Activated naive CD8-positive, alpha-beta T cell treated with anti-CD3 and anti-CD28 coated beads, Interleukin-2, amount 10 ng/mL, durations not matched to agents 7 days and 5 days (primary cell): ENCODE measurements around the gene EMC8. TPM values are rescaled to one million over a fixed set of nuclear protein-coding genes. Genes with fewer than 3 reads are reported as not detected.
"Not testable (repeated sequence)": the region's sequence is repeated elsewhere in the genome, so short reads cannot be mapped to it uniquely, and the experiment has no call there.

Source experiments
- ATAC-seq: fragments of 150-1000 bp; cut with Tn5 transposase; one replicate; pipeline ENCODE4 v1.10.0; 2021; ENCODE audit warnings: low read depth, moderate library complexity
- POLR2A ChIA-PET: fragments of 350-600 bp; sonication (Branson Sonifier 250); formaldehyde crosslinking; loops from one replicate; lab custom pipeline; 2021; ENCODE audit warnings: antibody characterized with exemption; lab: Charles Lee
- DNase-seq: peaks from one replicate; pipeline ENCODE4 v3.0.0; 2021
- H3K27ac Mint-ChIP-seq: one replicate; pipeline ENCODE4 v1.8.0; 2022; ENCODE audit warnings: mild to moderate bottlenecking, mixed read lengths
- H3K27me3 Mint-ChIP-seq: one replicate; pipeline ENCODE4 v1.8.0; 2022; ENCODE audit warnings: mild to moderate bottlenecking, moderate library complexity, mixed read lengths
- H3K36me3 Mint-ChIP-seq: one replicate; pipeline ENCODE4 v1.8.0; 2021; ENCODE audit warnings: mild to moderate bottlenecking, mixed read lengths
- H3K4me1 Mint-ChIP-seq: one replicate; pipeline ENCODE4 v1.8.0; 2021; ENCODE audit warnings: mixed read lengths
- H3K4me3 Mint-ChIP-seq: one replicate; pipeline ENCODE4 v1.8.0; 2022; ENCODE audit warnings: mild to moderate bottlenecking, moderate library complexity, mixed read lengths
- H3K9me3 Mint-ChIP-seq: one replicate; pipeline ENCODE4 v1.8.0; 2021; ENCODE audit warnings: mixed read lengths
- total RNA-seq, 2 experiments: library from RNA; stranded (reverse); gene quantifications; one replicate each; pipeline ENCODE4 v1.2.3, GENCODE V29; 2021

The EMC8 gene
- total RNA-seq, 2 experiments from 2014 or later = 29.2 to 34.1 TPM

DNA sequence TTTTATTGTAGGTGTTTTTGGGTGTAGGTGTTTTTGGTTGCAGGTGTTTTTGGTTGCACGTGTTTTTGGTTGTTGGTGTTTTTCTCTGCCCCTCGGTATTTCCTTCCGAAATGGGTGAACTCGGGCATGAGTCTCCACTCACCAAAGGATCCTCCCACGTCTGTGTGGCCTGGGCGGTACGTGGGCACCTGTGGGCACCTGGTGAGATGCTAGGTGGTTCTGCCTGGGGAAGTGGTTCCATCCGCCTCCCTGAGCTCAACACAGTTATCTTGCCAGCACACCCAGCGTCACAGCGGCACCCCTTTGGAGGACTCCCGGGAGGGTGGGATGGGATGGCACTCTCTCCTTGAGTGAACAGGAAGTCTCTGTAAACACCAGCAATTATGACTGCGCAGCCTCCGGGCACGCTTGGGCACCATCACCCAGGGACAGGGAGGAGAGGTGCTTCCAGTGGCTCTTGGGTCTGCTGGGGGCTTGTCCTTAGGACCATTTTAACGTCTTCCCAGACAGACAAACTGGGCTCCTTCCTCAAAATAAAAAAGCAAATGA lies 29.9 kb upstream of the EMC8 start:
- Mint-ChIP-seq H3K36me3 (peaks cover 3% of the 10 kb centered on the region), H3K9me3 (no peaks in the 10 kb centered on the region), H3K4me3 (no peak overlapping the region), H3K27me3 (peaks cover 46% of the 10 kb centered on the region), H3K4me1 (peaks cover 2% of the 10 kb centered on the region), H3K27ac (no peak overlapping the region)
- POLR2A ChIA-PET = no interaction called here
- no peak for DNase-seq
- ATAC-seq = no peak

DNA sequence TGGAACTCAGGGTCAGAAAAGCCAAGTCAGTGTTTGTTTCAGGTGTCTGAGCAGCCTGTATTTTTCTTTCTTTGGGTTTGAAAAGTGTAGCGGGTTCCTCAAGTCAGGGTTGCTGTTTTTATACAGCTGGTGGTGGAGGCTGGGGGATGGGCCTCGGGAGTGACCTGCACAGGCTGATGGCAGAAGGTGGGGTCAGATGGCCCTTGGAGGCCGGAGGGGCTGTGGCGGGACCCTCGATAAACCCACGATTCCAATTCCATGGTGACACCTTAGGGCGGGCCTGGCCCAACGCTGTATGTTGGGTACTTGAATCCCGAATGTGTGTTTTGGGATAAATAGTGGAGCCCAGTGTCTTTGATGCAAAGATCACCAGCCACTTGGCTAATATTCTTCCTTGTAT lies 28.8 kb upstream of the EMC8 start:
- Mint-ChIP-seq H3K36me3 (peaks cover 1% of the 10 kb centered on the region), H3K9me3 (no peaks in the 10 kb centered on the region), H3K4me3 (no peak overlapping the region), H3K4me1 (peaks cover 2% of the 10 kb centered on the region), H3K27me3 (peaks cover 46% of the 10 kb centered on the region), H3K27ac (no peak overlapping the region)
- DNase-seq = no peak
- POLR2A ChIA-PET = no interaction called here
- no peak for ATAC-seq

- Mint-ChIP-seq H3K27me3 (peaks cover 34% of the 10 kb centered on the region), H3K4me1 (peaks cover 2% of the 10 kb centered on the region), H3K36me3 (peaks cover 1% of the 10 kb centered on the region), H3K9me3 (no peaks in the 10 kb centered on the region), H3K27ac (no peak overlapping the region), H3K4me3 (no peak overlapping the region)
- POLR2A ChIA-PET = no interaction called here
- no peak for ATAC-seq
- DNase-seq = no peak
These were observed 27.4 kb upstream of the EMC8 start for GRCh38 chr16:85826686-85827247.

- DNase-seq (no peak), ATAC-seq (no peak)
- H3K9me3 Mint-ChIP-seq = no peaks in the 10 kb centered on the region
- H3K4me1 Mint-ChIP-seq = peaks cover 5% of the 10 kb centered on the region
- H3K27me3 Mint-ChIP-seq = peaks cover 26% of the 10 kb centered on the region
- H3K4me3 Mint-ChIP-seq = no peak overlapping the region
- H3K36me3 Mint-ChIP-seq = no peaks in the 10 kb centered on the region
- POLR2A ChIA-PET = no interaction called here
- no peak overlapping the region for H3K27ac Mint-ChIP-seq
These were observed 26.0 kb upstream of the EMC8 start for GRCh38 chr16:85825326-85825725.

GRCh38 chr16:85824161-85825135 lies 25.1 kb upstream of the EMC8 start:
- Mint-ChIP-seq H3K27me3 (peaks cover 20% of the 10 kb centered on the region), H3K9me3 (no peaks in the 10 kb centered on the region), H3K4me1 (peaks cover 5% of the 10 kb centered on the region), H3K27ac (no peak overlapping the region), H3K36me3 (no peaks in the 10 kb centered on the region), H3K4me3 (no peak overlapping the region)
- no peak for DNase-seq
- POLR2A ChIA-PET = no interaction called here
- no peak for ATAC-seq

GRCh38 chr16:85823328-85823920 lies 24.1 kb upstream of the EMC8 start:
- DNase-seq = no peak
- peaks cover 6% of the 10 kb centered on the region for H3K4me1 Mint-ChIP-seq
- H3K27ac Mint-ChIP-seq = no peak overlapping the region
- no peaks in the 10 kb centered on the region for H3K9me3 Mint-ChIP-seq
- no peak overlapping the region for H3K4me3 Mint-ChIP-seq
- H3K27me3 Mint-ChIP-seq = peaks cover 14% of the 10 kb centered on the region
- POLR2A ChIA-PET = no interaction called here
- no peaks in the 10 kb centered on the region for H3K36me3 Mint-ChIP-seq
- ATAC-seq = no peak

- DNase-seq (no peak), ATAC-seq (no peak)
- Mint-ChIP-seq H3K9me3 (no peaks in the 10 kb centered on the region), H3K27me3 (peaks cover 25% of the 10 kb centered on the region), H3K4me1 (peaks cover 6% of the 10 kb centered on the region), H3K36me3 (no peaks in the 10 kb centered on the region), H3K4me3 (no peak overlapping the region), H3K27ac (no peak overlapping the region)
- POLR2A ChIA-PET = interaction anchor here (0.8 to 1.7 kb wide), 4 partner anchors 80 to 193 kb away, joined by 3 to 20 read pairs (median 8); no protein-coding TSS in a partner anchor
These were observed 22.8 kb upstream of the EMC8 start for GRCh38 chr16:85822145-85822544.

- Mint-ChIP-seq H3K36me3 (no peaks in the 10 kb centered on the region), H3K9me3 (no peaks in the 10 kb centered on the region), H3K27me3 (peaks cover 22% of the 10 kb centered on the region), H3K4me1 (peaks cover 6% of the 10 kb centered on the region), H3K4me3 (no peak overlapping the region), H3K27ac (no peak overlapping the region)
- DNase-seq (peak; percentile 90), ATAC-seq (peak; percentile 87)
- POLR2A ChIA-PET = interaction anchor here (0.6 to 1.7 kb wide), 9 partner anchors 78 to 224 kb away, joined by 3 to 20 read pairs (median 3); no protein-coding TSS in a partner anchor
These were observed 22.2 kb upstream of the EMC8 start for GRCh38 chr16:85821390-85822135.

GRCh38 chr16:85820604-85821372 lies 21.4 kb upstream of the EMC8 start:
- DNase-seq = no peak
- H3K36me3 Mint-ChIP-seq = no peaks in the 10 kb centered on the region
- H3K4me1 Mint-ChIP-seq = peaks cover 6% of the 10 kb centered on the region
- no peak for ATAC-seq
- POLR2A ChIA-PET = interaction anchor here (0.6 to 1.7 kb wide), 9 partner anchors 79 to 224 kb away, joined by 3 to 20 read pairs (median 3); no protein-coding TSS in a partner anchor
- no peak overlapping the region for H3K4me3 Mint-ChIP-seq
- H3K27me3 Mint-ChIP-seq = peaks cover 17% of the 10 kb centered on the region
- no peaks in the 10 kb centered on the region for H3K9me3 Mint-ChIP-seq
- no peak overlapping the region for H3K27ac Mint-ChIP-seq

DNA sequence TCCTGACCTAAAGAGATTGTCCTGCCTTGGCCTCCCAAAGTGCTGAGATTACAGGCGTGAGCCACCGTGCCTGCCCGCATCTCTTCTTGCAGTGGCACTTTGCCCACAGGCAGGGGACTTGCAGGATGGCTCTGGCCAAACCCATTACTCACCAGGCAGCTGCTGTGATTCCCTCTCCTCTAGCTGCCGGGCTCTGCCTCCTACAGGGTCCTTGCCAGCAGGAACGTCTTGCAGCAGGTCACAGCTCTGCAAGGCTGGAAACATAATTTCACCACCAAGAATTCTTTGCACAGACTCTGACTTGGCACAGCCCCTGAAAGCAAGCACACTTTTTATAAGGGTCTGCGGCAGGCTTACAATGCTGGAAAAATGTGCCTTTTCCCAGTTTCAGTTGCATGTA lies 20.4 kb upstream of the EMC8 start:
- ATAC-seq (no peak), DNase-seq (no peak)
- Mint-ChIP-seq H3K4me3 (no peak overlapping the region), H3K4me1 (peaks cover 6% of the 10 kb centered on the region), H3K27ac (no peak overlapping the region), H3K9me3 (no peaks in the 10 kb centered on the region), H3K27me3 (peaks cover 21% of the 10 kb centered on the region), H3K36me3 (no peaks in the 10 kb centered on the region)
- POLR2A ChIA-PET = interaction anchor here (1.1 kb wide), 1 partner anchor 164 kb away, joined by 5 read pairs; no protein-coding TSS in a partner anchor

DNA sequence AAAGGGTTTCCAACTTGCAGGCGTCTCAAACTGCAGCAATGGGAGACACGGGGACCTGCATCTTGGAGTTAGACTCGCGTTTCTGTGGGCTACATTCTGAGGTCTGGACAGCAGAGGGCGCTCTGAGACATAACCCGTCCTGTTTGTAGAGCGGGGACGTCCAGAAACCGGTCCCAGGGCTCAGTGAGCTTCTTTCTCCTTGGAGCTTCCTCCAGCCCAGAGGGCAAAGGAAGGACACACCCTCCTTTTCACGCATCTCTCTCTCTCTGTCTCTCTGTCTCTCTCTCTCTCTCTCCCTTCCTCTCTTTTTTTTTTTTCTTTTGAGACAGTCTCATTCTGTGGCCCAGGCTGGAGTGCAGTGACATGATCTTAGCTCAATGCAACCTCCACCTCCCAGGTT lies 19.9 kb upstream of the EMC8 start:
- H3K9me3 Mint-ChIP-seq = no peaks in the 10 kb centered on the region
- no peaks in the 10 kb centered on the region for H3K36me3 Mint-ChIP-seq
- H3K4me1 Mint-ChIP-seq = peaks cover 6% of the 10 kb centered on the region
- H3K27ac Mint-ChIP-seq = no peak overlapping the region
- ATAC-seq = peak; percentile 63
- H3K27me3 Mint-ChIP-seq = peaks cover 21% of the 10 kb centered on the region
- no peak overlapping the region for H3K4me3 Mint-ChIP-seq
- DNase-seq = peak; percentile 85
- POLR2A ChIA-PET = interaction anchor here (1.1 kb wide), 1 partner anchor 164 kb away, joined by 5 read pairs; no protein-coding TSS in a partner anchor

- H3K4me1 Mint-ChIP-seq, DNase-seq, H3K36me3 Mint-ChIP-seq, H3K4me3 Mint-ChIP-seq, H3K27ac Mint-ChIP-seq, POLR2A ChIA-PET, ATAC-seq, H3K9me3 Mint-ChIP-seq: not testable (repeated sequence)
- peaks cover 33% of the 10 kb centered on the region for H3K27me3 Mint-ChIP-seq
These were observed 17.9 kb upstream of the EMC8 start for GRCh38 chr16:85817195-85817594.
